G401 (cell line): ENCODE measurements around the gene PTPRG. TPM values are rescaled to one million over a fixed set of nuclear protein-coding genes. Genes with fewer than 3 reads are reported as not detected.
A peak's percentile ranks its signal among the peaks of the same experiment; 100 is the strongest.

ENCODE experiments used
- DNase-seq: peaks from one replicate; pipeline ENCODE4 v3.0.0-alpha.2; 2015; ENCODE audit warnings: low spot score
- in situ Hi-C: cut with HindIII; loops from 2 replicates; pipeline ENCODE4 v1.10.0; 2016; ENCODE audit warnings: low sequenced_read_pairs, mixed read lengths
- total RNA-seq: library from RNA; depleted of rRNA; stranded (reverse); fragments of >200 nt; shearing (Covaris generic); gene quantifications from 2 replicates; pipeline ENCODE4 v1.2.3, GENCODE V29; 2014

PTPRG gene
- total RNA-seq, 1 experiment from 2014 or later, result 1.4 TPM

GRCh38 chr3:62143843-62144450 lies 582.6 kb downstream of the PTPRG start:
- in situ Hi-C loops, result no loop called here
- no peak for DNase-seq

GRCh38 chr3:62144482-62144881 lies 583.1 kb downstream of the PTPRG start:
- DNase-seq, result no peak
- in situ Hi-C loops, result no loop called here

- in situ Hi-C loops, result no loop called here
- DNase-seq, result no peak
Measured at GRCh38 chr3:62145086-62145757, 583.9 kb downstream of the PTPRG start.

- in situ Hi-C loops, result no loop called here
- no peak for DNase-seq
Measured at GRCh38 chr3:62149539-62149938, 588.2 kb downstream of the PTPRG start.

- in situ Hi-C loops, result no loop called here
- no peak for DNase-seq
Measured at GRCh38 chr3:62149962-62150361, 588.6 kb downstream of the PTPRG start.

- DNase-seq, result no peak
- in situ Hi-C loops, result no loop called here
Measured at GRCh38 chr3:62151591-62151990, 590.2 kb downstream of the PTPRG start.

- in situ Hi-C loops, result no loop called here
Measured at GRCh38 chr3:62153231-62153630, 591.9 kb downstream of the PTPRG start.

GRCh38 chr3:62154457-62155148 lies 593.2 kb downstream of the PTPRG start:
- no peak for DNase-seq
- in situ Hi-C loops, result no loop called here

More at GRCh38 chr3:62153231-62153630, 591.9 kb downstream of the PTPRG start:
- DNase-seq, result no peak

- in situ Hi-C loops, result no loop called here
- no peak for DNase-seq
Measured at GRCh38 chr3:62159056-62159708, 597.8 kb downstream of the PTPRG start.

- in situ Hi-C loops, result no loop called here
- no peak for DNase-seq
Measured at GRCh38 chr3:62159709-62160092, 598.3 kb downstream of the PTPRG start.

GRCh38 chr3:62161371-62161770 lies 600.0 kb downstream of the PTPRG start:
- DNase-seq, result no peak

GRCh38 chr3:62164196-62164595 lies 602.8 kb downstream of the PTPRG start:
- DNase-seq, result peak; percentile 17
- in situ Hi-C loops, result no loop called here

More at GRCh38 chr3:62161371-62161770, 600.0 kb downstream of the PTPRG start:
- in situ Hi-C loops, result no loop called here

GRCh38 chr3:62164746-62165145 lies 603.4 kb downstream of the PTPRG start:
- in situ Hi-C loops, result no loop called here
- peak; percentile 68 for DNase-seq

- DNase-seq, result peak; percentile 78
Measured at GRCh38 chr3:62167566-62168262, 606.3 kb downstream of the PTPRG start.

GRCh38 chr3:62168356-62168755 lies 607.0 kb downstream of the PTPRG start:
- no peak for DNase-seq
- in situ Hi-C loops, result no loop called here

More at GRCh38 chr3:62167566-62168262, 606.3 kb downstream of the PTPRG start:
- in situ Hi-C loops, result no loop called here

- in situ Hi-C loops, result no loop called here
- no peak for DNase-seq
Measured at GRCh38 chr3:62169906-62170660, 608.7 kb downstream of the PTPRG start.

GRCh38 chr3:62171789-62172188 lies 610.4 kb downstream of the PTPRG start:
- in situ Hi-C loops, result no loop called here
- DNase-seq, result no peak

GRCh38 chr3:62172199-62172598 lies 610.8 kb downstream of the PTPRG start:
- in situ Hi-C loops, result no loop called here
- no peak for DNase-seq
